Mesodermal cell (in vitro differentiated cells): ENCODE data around the gene RNF213.
A peak's percentile ranks its signal among the peaks of the same experiment; 100 is the strongest.
"Not testable (repeated sequence)": the region's sequence is repeated elsewhere in the genome, so short reads cannot be mapped to it uniquely, and the experiment has no call there.

Experiments used
- H3K27ac ChIP-seq: 2 replicates; pipeline ENCODE4 v1.7.0; 2013; ENCODE audit warnings: mild to moderate bottlenecking, low read depth, low read length, moderate library complexity; ENCODE audit not compliant: severe bottlenecking
- H3K36me3 ChIP-seq: 2 replicates; pipeline ENCODE4 v1.7.1; 2013; ENCODE audit warnings: mild to moderate bottlenecking, low read length, moderate library complexity; ENCODE audit not compliant: control insufficient read depth, insufficient read depth
- H3K4me1 ChIP-seq: one replicate; pipeline ENCODE4 v1.7.1; 2013; ENCODE audit warnings: mild to moderate bottlenecking, low read length; ENCODE audit not compliant: insufficient read depth, control insufficient read depth, poor library complexity, severe bottlenecking
- H3K4me3 ChIP-seq: 2 replicates; pipeline ENCODE4 v1.7.0; 2013; ENCODE audit warnings: low read length, control low read depth, mild to moderate bottlenecking; ENCODE audit not compliant: insufficient read depth, poor library complexity, severe bottlenecking; ENCODE audit errors: extremely low read depth
- H3K9me3 ChIP-seq: 2 replicates; pipeline ENCODE4 v1.7.1; 2013; ENCODE audit warnings: mild to moderate bottlenecking, low read length, moderate library complexity; ENCODE audit not compliant: control insufficient read depth
- WGBS, 2 experiments: methylation state at CpG; one replicate each; pipeline ENCODE4 v1.1.5; 2013; ENCODE audit warnings: missing lambda C conversion rate in 2 of 2; ENCODE audit not compliant: insufficient coverage in 2 of 2; 5-methylcytosine and 5-hydroxymethylcytosine counted together

RNF213 gene

GRCh38 chr17:80313160-80313829 is 52.6 kb downstream of the RNF213 start:
- Histone ChIP-seq H3K36me3 (peaks cover 68% of the 10 kb centered on the region), H3K9me3 (no peaks in the 10 kb centered on the region), H3K4me1 (peaks cover 8% of the 10 kb centered on the region), H3K4me3 (no peak overlapping the region), H3K27ac (no peak overlapping the region)
- WGBS, 2 experiments = 90 to 95% methylated on average over 6 of the region's 6 CpGs

- WGBS, 2 experiments = no CpG with 5 or more reads among the region's 1 CpG
- not testable (repeated sequence) for H3K4me3 ChIP-seq, H3K27ac ChIP-seq, H3K4me1 ChIP-seq, H3K9me3 ChIP-seq
- peaks cover 66% of the 10 kb centered on the region for H3K36me3 ChIP-seq
Observed at GRCh38 chr17:80313946-80314345, 53.3 kb downstream of the RNF213 start.

GRCh38 chr17:80315517-80316182 is 55.0 kb downstream of the RNF213 start:
- Histone ChIP-seq H3K27ac (no peak overlapping the region), H3K36me3 (peaks cover 69% of the 10 kb centered on the region), H3K4me3 (no peak overlapping the region), H3K9me3 (no peaks in the 10 kb centered on the region), H3K4me1 (no peaks in the 10 kb centered on the region)
- 100% methylated on average over 1 of the region's 2 CpGs; no CpG with 5 or more reads in 1 of the 2 experiments for WGBS, 2 experiments

GRCh38 chr17:80316431-80316830 is 55.8 kb downstream of the RNF213 start:
- H3K9me3 ChIP-seq = no peaks in the 10 kb centered on the region
- peaks cover 69% of the 10 kb centered on the region for H3K36me3 ChIP-seq
- no peaks in the 10 kb centered on the region for H3K4me1 ChIP-seq
- H3K27ac ChIP-seq = peak overlapping the region; percentile 23
- no peak overlapping the region for H3K4me3 ChIP-seq
- WGBS, 2 experiments = 90 to 93% methylated on average over 10 of the region's 10 CpGs

- peaks cover 67% of the 10 kb centered on the region for H3K36me3 ChIP-seq
- no peak overlapping the region for H3K27ac ChIP-seq
- no peak overlapping the region for H3K4me3 ChIP-seq
- H3K4me1 ChIP-seq = no peaks in the 10 kb centered on the region
- WGBS, 2 experiments = 95 to 97% methylated on average over 25 to 26 of the region's 26 CpGs
- H3K9me3 ChIP-seq = no peaks in the 10 kb centered on the region
Observed at GRCh38 chr17:80316927-80317705, 56.5 kb downstream of the RNF213 start.

- Histone ChIP-seq H3K27ac (no peak overlapping the region), H3K4me1 (no peaks in the 10 kb centered on the region), H3K36me3 (peaks cover 67% of the 10 kb centered on the region), H3K4me3 (no peak overlapping the region), H3K9me3 (no peaks in the 10 kb centered on the region)
- 94 to 97% methylated on average over 5 of the region's 5 CpGs for WGBS, 2 experiments
Observed at GRCh38 chr17:80317706-80317980, 57.0 kb downstream of the RNF213 start.

- Histone ChIP-seq H3K4me3 (no peak overlapping the region), H3K36me3 (peaks cover 67% of the 10 kb centered on the region), H3K27ac (no peak overlapping the region), H3K9me3 (peaks cover 3% of the 10 kb centered on the region), H3K4me1 (no peaks in the 10 kb centered on the region)
- WGBS, 2 experiments = 92 to 100% methylated on average over 2 to 6 of the region's 6 CpGs
Observed at GRCh38 chr17:80318166-80318565, 57.5 kb downstream of the RNF213 start.

GRCh38 chr17:80319262-80319998 is 58.8 kb downstream of the RNF213 start:
- H3K27ac ChIP-seq = no peak overlapping the region
- H3K36me3 ChIP-seq = peaks cover 63% of the 10 kb centered on the region
- WGBS, 2 experiments = 94 to 95% methylated on average over 20 to 21 of the region's 22 CpGs
- H3K4me3 ChIP-seq = no peak overlapping the region
- peaks cover 6% of the 10 kb centered on the region for H3K9me3 ChIP-seq
- no peaks in the 10 kb centered on the region for H3K4me1 ChIP-seq

- H3K4me1 ChIP-seq = no peaks in the 10 kb centered on the region
- 88 to 97% methylated on average over 1 to 3 of the region's 4 CpGs for WGBS, 2 experiments
- no peak overlapping the region for H3K4me3 ChIP-seq
- H3K36me3 ChIP-seq = peaks cover 64% of the 10 kb centered on the region
- peaks cover 6% of the 10 kb centered on the region for H3K9me3 ChIP-seq
- no peak overlapping the region for H3K27ac ChIP-seq
Observed at GRCh38 chr17:80319999-80320344, 59.3 kb downstream of the RNF213 start.

- WGBS, 2 experiments = 96 to 98% methylated on average over 7 to 14 of the region's 15 CpGs
- peaks cover 6% of the 10 kb centered on the region for H3K9me3 ChIP-seq
- H3K27ac ChIP-seq = no peak overlapping the region
- H3K4me1 ChIP-seq = no peaks in the 10 kb centered on the region
- H3K36me3 ChIP-seq = peaks cover 69% of the 10 kb centered on the region
- no peak overlapping the region for H3K4me3 ChIP-seq
Observed at GRCh38 chr17:80320496-80320895, 59.8 kb downstream of the RNF213 start.
